Measurements from ENCODE around the gene WDR75. TPM values are rescaled to one million over a fixed set of nuclear protein-coding genes. Genes with fewer than 3 reads are reported as not detected.

The WDR75 gene
- total and polyA plus RNA-seq, 2 of the 13 experiments (the other 11 are each of a cell fraction or from before 2014, with no cell fraction given), result 63.0 to 74.1 TPM

DNA sequence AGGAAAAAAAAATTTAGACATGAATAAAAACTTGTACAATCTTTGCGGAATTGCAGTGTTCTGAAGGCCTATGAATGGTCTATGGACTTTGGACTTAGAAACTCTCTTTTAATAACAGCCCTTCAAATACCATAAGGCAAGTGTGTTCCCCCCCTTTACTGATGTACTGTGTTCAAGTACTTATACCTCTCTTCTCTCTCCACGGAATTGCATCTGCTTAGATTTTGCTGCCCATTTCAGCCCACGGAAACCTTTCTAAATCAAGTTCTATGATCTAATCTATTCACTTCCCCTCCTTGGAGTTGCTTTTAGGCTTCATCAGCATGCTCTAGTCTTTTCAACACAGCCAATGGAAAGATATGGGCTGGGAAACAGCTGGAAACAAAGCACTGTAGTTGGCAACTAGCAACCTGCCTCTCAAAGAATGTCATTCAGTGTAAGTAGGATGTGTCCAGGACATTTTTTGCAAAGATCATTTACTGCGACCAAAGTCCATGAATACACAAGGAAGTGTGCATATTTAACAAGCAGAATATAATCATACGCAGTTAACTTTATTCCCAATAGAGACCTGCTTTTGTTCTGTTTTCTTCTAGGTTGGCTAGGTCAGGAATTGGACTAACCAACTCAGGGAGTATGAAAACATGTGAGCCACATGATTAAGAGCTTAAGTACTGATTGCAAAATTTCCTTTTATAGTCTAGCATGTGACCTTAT lies 81.3 kb downstream of the WDR75 start (continued):
- TF ChIP-seq, protein P1, sequence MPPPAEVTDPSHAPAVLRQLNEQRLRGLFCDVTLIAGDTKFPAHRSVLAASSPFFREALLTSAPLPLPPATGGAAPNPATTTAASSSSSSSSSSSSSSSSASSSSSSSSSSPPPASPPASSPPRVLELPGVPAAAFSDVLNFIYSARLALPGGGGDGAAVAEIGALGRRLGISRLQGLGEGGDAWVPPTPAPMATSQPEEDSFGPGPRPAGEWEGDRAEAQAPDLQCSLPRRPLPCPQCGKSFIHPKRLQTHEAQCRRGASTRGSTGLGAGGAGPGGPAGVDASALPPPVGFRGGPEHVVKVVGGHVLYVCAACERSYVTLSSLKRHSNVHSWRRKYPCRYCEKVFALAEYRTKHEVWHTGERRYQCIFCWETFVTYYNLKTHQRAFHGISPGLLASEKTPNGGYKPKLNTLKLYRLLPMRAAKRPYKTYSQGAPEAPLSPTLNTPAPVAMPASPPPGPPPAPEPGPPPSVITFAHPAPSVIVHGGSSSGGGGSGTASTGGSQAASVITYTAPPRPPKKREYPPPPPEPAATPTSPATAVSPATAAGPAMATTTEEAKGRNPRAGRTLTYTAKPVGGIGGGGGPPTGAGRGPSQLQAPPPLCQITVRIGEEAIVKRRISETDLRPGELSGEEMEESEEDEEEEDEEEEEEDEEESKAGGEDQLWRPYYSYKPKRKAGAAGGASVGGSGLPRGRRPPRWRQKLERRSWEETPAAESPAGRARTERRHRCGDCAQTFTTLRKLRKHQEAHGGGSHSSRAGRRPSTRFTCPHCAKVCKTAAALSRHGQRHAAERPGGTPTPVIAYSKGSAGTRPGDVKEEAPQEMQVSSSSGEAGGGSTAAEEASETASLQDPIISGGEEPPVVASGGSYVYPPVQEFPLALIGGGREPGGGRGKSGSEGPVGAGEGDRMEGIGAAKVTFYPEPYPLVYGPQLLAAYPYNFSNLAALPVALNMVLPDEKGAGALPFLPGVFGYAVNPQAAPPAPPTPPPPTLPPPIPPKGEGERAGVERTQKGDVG (CRISPR knock-in tag; IDR thresholded peaks at IDR 0.05; ENCODE audit: borderline replicate concordance), result no peak
- TF ChIP-seq HNRNPUL1 (IDR thresholded peaks at IDR 0.05; ENCODE audit: low read depth, low read length), result no peak
- TF ChIP-seq ZNF160 (CRISPR knock-in tag; IDR thresholded peaks at IDR 0.05), result no peak
- TF ChIP-seq ZNF660 (CRISPR knock-in tag; IDR thresholded peaks at IDR 0.05; ENCODE audit: borderline replicate concordance, low read depth), result no peak
- TF ChIP-seq KLF13 (CRISPR knock-in tag; IDR thresholded peaks at IDR 0.05), result no peak
- TF ChIP-seq, protein P2, sequence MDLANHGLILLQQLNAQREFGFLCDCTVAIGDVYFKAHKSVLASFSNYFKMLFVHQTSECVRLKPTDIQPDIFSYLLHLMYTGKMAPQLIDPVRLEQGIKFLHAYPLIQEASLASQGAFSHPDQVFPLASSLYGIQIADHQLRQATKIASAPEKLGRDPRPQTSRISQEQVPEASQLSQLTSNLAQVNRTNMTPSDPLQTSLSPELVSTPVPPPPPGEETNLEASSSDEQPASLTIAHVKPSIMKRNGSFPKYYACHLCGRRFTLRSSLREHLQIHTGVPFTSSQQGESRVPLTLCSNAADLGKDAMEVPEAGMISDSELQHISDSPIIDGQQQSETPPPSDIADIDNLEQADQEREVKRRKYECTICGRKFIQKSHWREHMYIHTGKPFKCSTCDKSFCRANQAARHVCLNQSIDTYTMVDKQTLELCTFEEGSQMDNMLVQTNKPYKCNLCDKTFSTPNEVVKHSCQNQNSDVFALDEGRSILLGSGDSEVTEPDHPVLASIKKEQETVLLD (CRISPR knock-in tag; IDR thresholded peaks at IDR 0.05; ENCODE audit: low read depth), result no peak
- TF ChIP-seq, protein P3, sequence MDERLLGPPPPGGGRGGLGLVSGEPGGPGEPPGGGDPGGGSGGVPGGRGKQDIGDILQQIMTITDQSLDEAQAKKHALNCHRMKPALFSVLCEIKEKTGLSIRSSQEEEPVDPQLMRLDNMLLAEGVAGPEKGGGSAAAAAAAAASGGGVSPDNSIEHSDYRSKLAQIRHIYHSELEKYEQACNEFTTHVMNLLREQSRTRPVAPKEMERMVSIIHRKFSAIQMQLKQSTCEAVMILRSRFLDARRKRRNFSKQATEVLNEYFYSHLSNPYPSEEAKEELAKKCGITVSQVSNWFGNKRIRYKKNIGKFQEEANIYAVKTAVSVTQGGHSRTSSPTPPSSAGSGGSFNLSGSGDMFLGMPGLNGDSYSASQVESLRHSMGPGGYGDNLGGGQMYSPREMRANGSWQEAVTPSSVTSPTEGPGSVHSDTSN (CRISPR knock-in tag; IDR thresholded peaks at IDR 0.05), result no peak
- TF ChIP-seq, protein P4, sequence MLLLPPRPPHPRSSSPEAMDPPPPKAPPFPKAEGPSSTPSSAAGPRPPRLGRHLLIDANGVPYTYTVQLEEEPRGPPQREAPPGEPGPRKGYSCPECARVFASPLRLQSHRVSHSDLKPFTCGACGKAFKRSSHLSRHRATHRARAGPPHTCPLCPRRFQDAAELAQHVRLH (CRISPR knock-in tag; IDR thresholded peaks at IDR 0.05; ENCODE audit: borderline replicate concordance, low read depth), result peak; percentile 50; the same call in 1 of the 2 replicates
- no peak for TF ChIP-seq ZMYM3 (CRISPR knock-in tag; IDR thresholded peaks at IDR 0.05)
- TF ChIP-seq XRCC5 (optimal IDR thresholded peaks at IDR 0.05; ENCODE audit: low read length), result no peak
- TF ChIP-seq ZNF510 (CRISPR knock-in tag; IDR thresholded peaks at IDR 0.05; ENCODE audit: low read depth), result no peak
- no peak for TF ChIP-seq TCF12 (IDR thresholded peaks at IDR 0.05)
- TF ChIP-seq TCF12 (CRISPR knock-in tag; IDR thresholded peaks at IDR 0.05), result no peak
- TF ChIP-seq ZNF3 (CRISPR knock-in tag; IDR thresholded peaks at IDR 0.05), result no peak
- TF ChIP-seq DMAP1 (CRISPR knock-in tag; IDR thresholded peaks at IDR 0.05), result no peak
- no peak for TF ChIP-seq MLLT10 (CRISPR knock-in tag; IDR thresholded peaks at IDR 0.05)
- TF ChIP-seq MYNN (CRISPR knock-in tag; IDR thresholded peaks at IDR 0.05; ENCODE audit: low read depth), result no peak
- TF ChIP-seq MAFK (conservative IDR thresholded peaks at IDR 0.05 in 1 of 2, IDR thresholded peaks at IDR 0.05 in 1 of 2; ENCODE audit: low read length in 2 of 2), result peak; percentile 22 to 42; a peak in 1 of 4 replicates
- no peak for TF ChIP-seq RFXANK (CRISPR knock-in tag; IDR thresholded peaks at IDR 0.05)
- no peak for TF ChIP-seq SIX4 (CRISPR knock-in tag; IDR thresholded peaks at IDR 0.05)
- TF ChIP-seq ZNF563 (CRISPR knock-in tag; IDR thresholded peaks at IDR 0.05), result no peak
- TF ChIP-seq, protein P5, sequence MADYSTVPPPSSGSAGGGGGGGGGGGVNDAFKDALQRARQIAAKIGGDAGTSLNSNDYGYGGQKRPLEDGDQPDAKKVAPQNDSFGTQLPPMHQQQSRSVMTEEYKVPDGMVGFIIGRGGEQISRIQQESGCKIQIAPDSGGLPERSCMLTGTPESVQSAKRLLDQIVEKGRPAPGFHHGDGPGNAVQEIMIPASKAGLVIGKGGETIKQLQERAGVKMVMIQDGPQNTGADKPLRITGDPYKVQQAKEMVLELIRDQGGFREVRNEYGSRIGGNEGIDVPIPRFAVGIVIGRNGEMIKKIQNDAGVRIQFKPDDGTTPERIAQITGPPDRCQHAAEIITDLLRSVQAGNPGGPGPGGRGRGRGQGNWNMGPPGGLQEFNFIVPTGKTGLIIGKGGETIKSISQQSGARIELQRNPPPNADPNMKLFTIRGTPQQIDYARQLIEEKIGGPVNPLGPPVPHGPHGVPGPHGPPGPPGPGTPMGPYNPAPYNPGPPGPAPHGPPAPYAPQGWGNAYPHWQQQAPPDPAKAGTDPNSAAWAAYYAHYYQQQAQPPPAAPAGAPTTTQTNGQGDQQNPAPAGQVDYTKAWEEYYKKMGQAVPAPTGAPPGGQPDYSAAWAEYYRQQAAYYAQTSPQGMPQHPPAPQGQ (CRISPR knock-in tag; IDR thresholded peaks at IDR 0.05; ENCODE audit: borderline replicate concordance), result no peak
- TF ChIP-seq ZNF776 (CRISPR knock-in tag; IDR thresholded peaks at IDR 0.05), result no peak
